Ramos (cell line): ENCODE data around the gene TAOK2.

ENCODE experiments used
- in situ Hi-C: fragments of 300-500 bp; cut with MboI; formaldehyde crosslinking; loops from one replicate; pipeline ENCODE4 v1.14.3; 2022; ENCODE audit warnings: low sequenced_read_pairs; ENCODE audit not compliant: unreplicated experiment

The TAOK2 gene

GRCh38 chr16:29986231-29986630, 12.6 kb downstream of the TAOK2 start:
- in situ Hi-C loops: no loop called here

DNA sequence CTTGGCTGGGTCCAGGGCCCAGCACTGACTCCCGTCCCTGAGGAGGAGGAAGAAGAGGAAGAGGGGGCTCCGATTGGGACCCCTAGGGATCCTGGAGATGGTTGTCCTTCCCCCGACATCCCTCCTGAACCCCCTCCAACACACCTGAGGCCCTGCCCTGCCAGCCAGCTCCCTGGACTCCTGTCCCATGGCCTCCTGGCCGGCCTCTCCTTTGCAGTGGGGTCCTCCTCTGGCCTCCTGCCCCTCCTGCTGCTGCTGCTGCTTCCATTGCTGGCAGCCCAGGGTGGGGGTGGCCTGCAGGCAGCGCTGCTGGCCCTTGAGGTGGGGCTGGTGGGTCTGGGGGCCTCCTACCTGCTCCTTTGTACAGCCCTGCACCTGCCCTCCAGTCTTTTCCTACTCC, 13.3 kb downstream of the TAOK2 start:
- in situ Hi-C loops: no loop called here

DNA sequence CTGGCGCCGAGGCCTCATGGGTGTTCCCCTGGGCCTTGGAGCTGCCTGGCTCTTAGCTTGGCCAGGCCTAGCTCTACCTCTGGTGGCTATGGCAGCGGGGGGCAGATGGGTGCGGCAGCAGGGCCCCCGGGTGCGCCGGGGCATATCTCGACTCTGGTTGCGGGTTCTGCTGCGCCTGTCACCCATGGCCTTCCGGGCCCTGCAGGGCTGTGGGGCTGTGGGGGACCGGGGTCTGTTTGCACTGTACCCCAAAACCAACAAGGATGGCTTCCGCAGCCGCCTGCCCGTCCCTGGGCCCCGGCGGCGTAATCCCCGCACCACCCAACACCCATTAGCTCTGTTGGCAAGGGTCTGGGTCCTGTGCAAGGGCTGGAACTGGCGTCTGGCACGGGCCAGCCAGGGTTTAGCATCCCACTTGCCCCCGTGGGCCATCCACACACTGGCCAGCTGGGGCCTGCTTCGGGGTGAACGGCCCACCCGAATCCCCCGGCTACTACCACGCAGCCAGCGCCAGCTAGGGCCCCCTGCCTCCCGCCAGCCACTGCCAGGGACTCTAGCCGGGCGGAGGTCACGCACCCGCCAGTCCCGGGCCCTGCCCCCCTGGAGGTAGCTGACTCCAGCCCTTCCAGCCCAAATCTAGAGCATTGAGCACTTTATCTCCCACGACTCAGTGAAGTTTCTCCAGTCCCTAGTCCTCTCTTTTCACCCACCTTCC, 13.9 kb downstream of the TAOK2 start:
- in situ Hi-C loops: no loop called here

GRCh38 chr16:29988346-29989075, 14.8 kb downstream of the TAOK2 start:
- in situ Hi-C loops: no loop called here

DNA sequence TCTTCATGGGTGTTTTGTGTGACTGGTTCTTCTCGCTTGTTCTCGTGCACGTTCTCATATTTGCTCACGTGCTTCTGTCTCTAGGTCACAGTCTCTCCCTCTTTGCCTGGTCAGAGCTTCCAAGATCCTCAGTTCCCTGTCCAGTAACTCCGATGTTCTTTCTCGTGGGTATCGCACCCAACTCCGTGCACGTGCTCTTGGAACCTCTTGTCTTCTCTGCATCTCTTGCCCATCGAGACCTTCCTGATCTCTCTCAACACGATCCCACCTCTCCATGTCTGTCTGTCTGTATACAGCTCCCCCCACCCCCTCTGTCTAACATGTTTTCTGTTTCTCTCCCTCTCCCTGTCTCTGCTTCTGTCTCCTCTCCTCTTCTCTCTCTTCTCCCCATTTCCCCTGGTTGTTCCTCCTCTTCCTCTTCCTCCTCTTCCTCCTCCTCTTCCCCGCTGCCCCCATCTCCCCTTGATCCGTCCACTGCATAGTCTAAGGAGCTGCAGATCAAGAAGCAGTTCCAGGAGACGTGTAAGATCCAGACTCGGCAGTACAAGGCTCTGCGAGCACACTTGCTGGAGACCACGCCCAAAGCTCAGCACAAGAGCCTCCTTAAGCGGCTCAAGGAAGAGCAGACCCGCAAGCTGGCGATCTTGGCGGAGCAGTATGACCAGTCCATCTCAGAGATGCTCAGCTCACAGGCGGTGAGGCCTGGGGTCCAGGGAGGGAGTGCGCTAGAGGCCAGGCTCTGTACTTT, 15.6 kb downstream of the TAOK2 start:
- in situ Hi-C loops: no loop called here

DNA sequence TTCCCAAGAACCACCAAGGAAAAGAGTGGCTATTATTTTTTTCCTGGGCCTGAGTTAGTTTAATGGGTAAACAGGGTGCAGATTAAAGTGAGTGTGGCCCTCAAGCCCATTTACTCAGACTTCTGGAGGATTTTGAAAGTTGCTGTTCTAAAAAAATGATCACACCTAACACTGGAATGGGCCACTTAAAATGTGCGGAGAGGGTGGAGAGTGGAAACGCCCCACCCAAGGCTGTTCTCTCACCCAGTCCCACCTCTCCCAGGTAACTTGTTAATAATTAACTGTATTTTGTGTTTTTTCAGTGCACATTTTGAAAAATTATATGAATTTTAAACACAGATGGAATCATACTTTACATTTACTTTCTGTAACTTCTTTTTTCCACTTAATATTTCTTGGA, 16.4 kb downstream of the TAOK2 start:
- in situ Hi-C loops: loop anchor here (5.0 kb wide), 1 partner anchor 53 kb away; no protein-coding TSS in a partner anchor

DNA sequence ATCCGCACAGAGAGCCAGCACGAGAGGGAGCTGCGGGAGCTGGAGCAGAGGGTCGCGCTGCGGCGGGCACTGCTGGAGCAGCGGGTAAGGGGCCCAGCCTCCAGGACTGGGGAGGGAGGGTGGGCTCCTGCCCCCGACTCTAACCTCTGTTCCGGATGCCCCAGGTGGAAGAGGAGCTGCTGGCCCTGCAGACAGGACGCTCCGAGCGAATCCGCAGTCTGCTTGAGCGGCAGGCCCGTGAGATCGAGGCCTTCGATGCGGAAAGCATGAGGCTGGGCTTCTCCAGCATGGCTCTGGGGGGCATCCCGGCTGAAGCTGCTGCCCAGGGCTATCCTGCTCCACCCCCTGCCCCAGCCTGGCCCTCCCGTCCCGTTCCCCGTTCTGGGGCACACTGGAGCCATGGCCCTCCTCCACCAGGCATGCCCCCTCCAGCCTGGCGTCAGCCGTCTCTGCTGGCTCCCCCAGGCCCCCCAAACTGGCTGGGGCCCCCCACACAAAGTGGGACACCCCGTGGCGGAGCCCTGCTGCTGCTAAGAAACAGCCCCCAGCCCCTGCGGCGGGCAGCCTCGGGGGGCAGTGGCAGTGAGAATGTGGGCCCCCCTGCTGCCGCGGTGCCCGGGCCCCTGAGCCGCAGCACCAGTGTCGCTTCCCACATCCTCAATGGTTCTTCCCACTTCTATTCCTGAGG, 17.4 kb downstream of the TAOK2 start:
- in situ Hi-C loops: loop anchor here (5.0 kb wide), 1 partner anchor 54 kb away; no protein-coding TSS in a partner anchor

DNA sequence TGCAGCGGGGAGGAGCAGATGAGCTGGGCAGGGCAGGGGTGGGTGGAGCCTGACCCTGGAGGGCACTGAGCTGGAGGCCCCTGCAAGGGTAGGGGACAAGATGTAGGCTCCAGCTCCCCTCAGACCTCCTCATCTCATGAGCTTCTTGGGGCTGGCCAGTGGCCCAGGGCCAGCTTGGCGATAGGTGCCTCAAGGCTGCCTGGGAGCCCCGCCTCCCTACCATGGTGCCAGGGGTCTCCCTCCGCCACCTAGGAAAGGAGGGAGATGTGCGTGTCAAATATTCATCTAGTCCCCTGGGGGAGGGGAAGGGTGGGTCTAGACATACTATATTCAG, 17.9 kb downstream of the TAOK2 start:
- in situ Hi-C loops: loop anchor here (5.0 kb wide), 1 partner anchor 54 kb away; no protein-coding TSS in a partner anchor

GRCh38 chr16:29992344-29992967, 18.8 kb downstream of the TAOK2 start:
- in situ Hi-C loops: loop anchor here (5.0 kb wide), 1 partner anchor 55 kb away; no protein-coding TSS in a partner anchor

GRCh38 chr16:29993191-29993902, 19.7 kb downstream of the TAOK2 start:
- in situ Hi-C loops: loop anchor here (5.0 kb wide), 1 partner anchor 56 kb away; no protein-coding TSS in a partner anchor

- in situ Hi-C loops: loop anchor here (5.0 kb wide), 1 partner anchor 57 kb away; no protein-coding TSS in a partner anchor
These were observed 20.4 kb downstream of the TAOK2 start for GRCh38 chr16:29993903-29994599.

GRCh38 chr16:29994600-29995323, 21.1 kb downstream of the TAOK2 start:
- in situ Hi-C loops: loop anchor here (5.0 kb wide), 1 partner anchor 57 kb away; no protein-coding TSS in a partner anchor

DNA sequence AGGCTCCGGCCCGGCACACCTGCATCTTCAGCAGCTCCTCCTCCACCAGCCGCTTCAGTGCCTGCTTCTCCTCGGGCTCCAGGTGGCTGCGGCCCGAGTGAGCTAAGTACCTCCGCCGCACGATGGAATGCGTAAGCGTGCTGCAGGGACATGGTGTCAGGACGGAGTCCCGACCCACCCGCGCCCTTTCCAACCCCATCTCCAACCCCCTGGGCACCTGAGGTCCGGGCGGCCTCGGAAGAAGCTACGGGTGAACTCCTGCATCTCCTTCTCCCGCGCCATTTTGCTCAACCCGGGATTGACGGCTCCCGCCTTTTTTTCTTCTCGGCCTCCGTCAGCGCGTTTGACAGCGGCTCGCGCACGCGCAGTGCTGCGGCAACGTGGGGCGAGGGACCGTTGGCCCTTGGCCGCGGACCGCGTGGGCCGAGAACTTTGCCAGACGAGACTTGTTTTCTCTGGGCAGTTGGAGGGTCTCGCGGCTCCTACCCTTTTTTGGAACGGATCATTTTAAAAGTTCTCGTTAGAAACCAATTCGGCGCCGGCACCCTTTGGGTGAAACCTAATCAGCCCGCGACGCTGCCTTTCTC, 21.7 kb downstream of the TAOK2 start, which contains the start of gene HIRIP3:
Gene HIRIP3 (minus strand): TSS at position 294 of the 587 bp plus-strand sequence. CDS start 12 bp downstream, at position 282.
- in situ Hi-C loops: no loop called here

- in situ Hi-C loops: no loop called here
These were observed 22.5 kb downstream of the TAOK2 start, which contains the start of gene INO80E for GRCh38 chr16:29995911-29996765. Gene INO80E (plus strand): TSS chr16:29996241. CDS start chr16:29996311, 70 bp downstream.

DNA sequence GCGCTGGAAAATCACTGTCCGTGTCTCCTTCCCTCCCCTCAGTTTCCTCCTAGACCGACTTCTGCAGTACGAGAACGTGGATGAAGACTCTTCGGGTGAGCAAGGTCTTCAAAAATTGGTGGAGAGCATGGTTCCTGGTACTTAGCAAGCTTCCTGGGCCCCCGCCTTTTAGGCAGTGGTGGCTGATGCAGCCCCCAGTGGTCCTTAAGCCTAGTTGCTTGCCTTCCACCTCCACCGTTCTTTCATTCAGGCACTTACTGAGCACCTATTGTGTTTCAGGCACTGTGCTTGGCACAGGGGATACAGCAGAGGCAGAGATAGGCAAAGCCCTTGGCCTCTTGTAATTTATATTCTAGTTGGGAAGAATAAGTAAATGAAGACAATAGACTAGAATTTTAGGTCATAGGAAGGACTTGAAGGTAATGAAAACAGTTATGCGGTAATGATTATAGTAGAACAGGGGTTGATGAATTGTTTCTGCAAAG, 23.1 kb downstream of the TAOK2 start:
- in situ Hi-C loops: no loop called here

GRCh38 chr16:29999605-30000004, 25.9 kb downstream of the TAOK2 start:
- in situ Hi-C loops: loop anchor here (25.0 kb wide), 1 partner anchor 162 kb away; no protein-coding TSS in a partner anchor
